Measurements from ENCODE around the gene MAP7.

The MAP7 gene

GRCh38 chr6:136468711-136469110 is 81.5 kb downstream of the MAP7 start:
- Mint-ChIP-seq H3K9me3 (no peaks in the 10 kb centered on the region), H3K4me3 (no peak overlapping the region), H3K36me3 (ENCODE audit: low read depth) (no peaks in the 10 kb centered on the region), H3K4me1 (ENCODE audit: low read depth) (peaks cover 15% of the 10 kb centered on the region), H3K27me3 (ENCODE audit: low read depth) (peaks cover 39% of the 10 kb centered on the region), H3K27ac (no peak overlapping the region)

GRCh38 chr6:136467186-136467585 is 83.0 kb downstream of the MAP7 start:
- H3K4me1 Mint-ChIP-seq (ENCODE audit: low read depth) = peaks cover 15% of the 10 kb centered on the region
- no peaks in the 10 kb centered on the region for H3K9me3 Mint-ChIP-seq
- no peak overlapping the region for H3K27ac Mint-ChIP-seq
- peaks cover 39% of the 10 kb centered on the region for H3K27me3 Mint-ChIP-seq (ENCODE audit: low read depth)
- no peak overlapping the region for H3K4me3 Mint-ChIP-seq
- no peaks in the 10 kb centered on the region for H3K36me3 Mint-ChIP-seq (ENCODE audit: low read depth)

GRCh38 chr6:136466777-136467176 is 83.4 kb downstream of the MAP7 start:
- Mint-ChIP-seq H3K36me3 (ENCODE audit: low read depth) (no peaks in the 10 kb centered on the region), H3K9me3 (no peaks in the 10 kb centered on the region), H3K4me1 (ENCODE audit: low read depth) (peaks cover 15% of the 10 kb centered on the region), H3K27ac (no peak overlapping the region), H3K4me3 (no peak overlapping the region), H3K27me3 (ENCODE audit: low read depth) (peaks cover 40% of the 10 kb centered on the region)

GRCh38 chr6:136465766-136466303 is 84.4 kb downstream of the MAP7 start:
- no peaks in the 10 kb centered on the region for H3K36me3 Mint-ChIP-seq (ENCODE audit: low read depth)
- H3K4me3 Mint-ChIP-seq = no peak overlapping the region
- H3K27ac Mint-ChIP-seq = no peak overlapping the region
- H3K9me3 Mint-ChIP-seq = no peaks in the 10 kb centered on the region
- H3K27me3 Mint-ChIP-seq (ENCODE audit: low read depth) = peaks cover 36% of the 10 kb centered on the region
- H3K4me1 Mint-ChIP-seq (ENCODE audit: low read depth) = peaks cover 12% of the 10 kb centered on the region

GRCh38 chr6:136464874-136465273 is 85.3 kb downstream of the MAP7 start:
- H3K27ac Mint-ChIP-seq = no peak overlapping the region
- peaks cover 11% of the 10 kb centered on the region for H3K4me1 Mint-ChIP-seq (ENCODE audit: low read depth)
- no peaks in the 10 kb centered on the region for H3K9me3 Mint-ChIP-seq
- H3K4me3 Mint-ChIP-seq = no peak overlapping the region
- no peaks in the 10 kb centered on the region for H3K36me3 Mint-ChIP-seq (ENCODE audit: low read depth)
- peaks cover 31% of the 10 kb centered on the region for H3K27me3 Mint-ChIP-seq (ENCODE audit: low read depth)

- no peaks in the 10 kb centered on the region for H3K9me3 Mint-ChIP-seq
- H3K27me3 Mint-ChIP-seq (ENCODE audit: low read depth) = peaks cover 36% of the 10 kb centered on the region
- H3K27ac Mint-ChIP-seq = no peak overlapping the region
- peaks cover 7% of the 10 kb centered on the region for H3K4me1 Mint-ChIP-seq (ENCODE audit: low read depth)
- H3K36me3 Mint-ChIP-seq (ENCODE audit: low read depth) = no peaks in the 10 kb centered on the region
- no peak overlapping the region for H3K4me3 Mint-ChIP-seq
Measured at GRCh38 chr6:136464148-136464547, 86.1 kb downstream of the MAP7 start.

GRCh38 chr6:136463743-136464142 is 86.5 kb downstream of the MAP7 start:
- H3K36me3 Mint-ChIP-seq (ENCODE audit: low read depth) = no peaks in the 10 kb centered on the region
- no peak overlapping the region for H3K4me3 Mint-ChIP-seq
- no peaks in the 10 kb centered on the region for H3K9me3 Mint-ChIP-seq
- H3K27ac Mint-ChIP-seq = no peak overlapping the region
- peaks cover 7% of the 10 kb centered on the region for H3K4me1 Mint-ChIP-seq (ENCODE audit: low read depth)
- H3K27me3 Mint-ChIP-seq (ENCODE audit: low read depth) = peaks cover 37% of the 10 kb centered on the region

GRCh38 chr6:136446579-136447187 is 103.5 kb downstream of the MAP7 start:
- H3K36me3 Mint-ChIP-seq (ENCODE audit: low read depth) = no peaks in the 10 kb centered on the region
- H3K4me3 Mint-ChIP-seq = no peak overlapping the region
- no peak overlapping the region for H3K27ac Mint-ChIP-seq
- H3K9me3 Mint-ChIP-seq = no peaks in the 10 kb centered on the region
- H3K4me1 Mint-ChIP-seq (ENCODE audit: low read depth) = no peaks in the 10 kb centered on the region
- peaks cover 12% of the 10 kb centered on the region for H3K27me3 Mint-ChIP-seq (ENCODE audit: low read depth)

- no peaks in the 10 kb centered on the region for H3K36me3 Mint-ChIP-seq (ENCODE audit: low read depth)
Measured at GRCh38 chr6:136446145-136446544, 104.1 kb downstream of the MAP7 start.

GRCh38 chr6:136445063-136445462 is 105.2 kb downstream of the MAP7 start:
- H3K4me3 Mint-ChIP-seq = no peak overlapping the region
- no peaks in the 10 kb centered on the region for H3K4me1 Mint-ChIP-seq (ENCODE audit: low read depth)
- no peak overlapping the region for H3K27ac Mint-ChIP-seq
- H3K27me3 Mint-ChIP-seq (ENCODE audit: low read depth) = peaks cover 12% of the 10 kb centered on the region
- H3K9me3 Mint-ChIP-seq = no peaks in the 10 kb centered on the region
- H3K36me3 Mint-ChIP-seq (ENCODE audit: low read depth) = no peaks in the 10 kb centered on the region

More at GRCh38 chr6:136446145-136446544, 104.1 kb downstream of the MAP7 start:
- peaks cover 12% of the 10 kb centered on the region for H3K27me3 Mint-ChIP-seq (ENCODE audit: low read depth)
- no peaks in the 10 kb centered on the region for H3K4me1 Mint-ChIP-seq (ENCODE audit: low read depth)
- H3K4me3 Mint-ChIP-seq = no peak overlapping the region
- H3K9me3 Mint-ChIP-seq = no peaks in the 10 kb centered on the region
- no peak overlapping the region for H3K27ac Mint-ChIP-seq

- Mint-ChIP-seq H3K4me1 (ENCODE audit: low read depth) (no peaks in the 10 kb centered on the region), H3K27me3 (ENCODE audit: low read depth) (peaks cover 10% of the 10 kb centered on the region), H3K27ac (no peak overlapping the region), H3K9me3 (no peaks in the 10 kb centered on the region), H3K4me3 (no peak overlapping the region), H3K36me3 (ENCODE audit: low read depth) (no peaks in the 10 kb centered on the region)
Measured at GRCh38 chr6:136440203-136440602, 110.0 kb downstream of the MAP7 start.

- Mint-ChIP-seq H3K9me3 (no peaks in the 10 kb centered on the region), H3K4me3 (no peak overlapping the region), H3K27me3 (ENCODE audit: low read depth) (peaks cover 7% of the 10 kb centered on the region), H3K36me3 (ENCODE audit: low read depth) (no peaks in the 10 kb centered on the region), H3K27ac (no peak overlapping the region), H3K4me1 (ENCODE audit: low read depth) (no peaks in the 10 kb centered on the region)
Measured at GRCh38 chr6:136439514-136440190, 110.6 kb downstream of the MAP7 start.

- Mint-ChIP-seq H3K27me3 (ENCODE audit: low read depth) (peaks cover 10% of the 10 kb centered on the region), H3K9me3 (no peaks in the 10 kb centered on the region), H3K4me1 (ENCODE audit: low read depth) (no peaks in the 10 kb centered on the region), H3K36me3 (ENCODE audit: low read depth) (no peaks in the 10 kb centered on the region), H3K27ac (no peak overlapping the region), H3K4me3 (no peak overlapping the region)
Measured at GRCh38 chr6:136438441-136438840, 111.8 kb downstream of the MAP7 start.

GRCh38 chr6:136437246-136437645 is 113.0 kb downstream of the MAP7 start:
- Mint-ChIP-seq H3K27ac (no peak overlapping the region), H3K36me3 (ENCODE audit: low read depth) (no peaks in the 10 kb centered on the region), H3K27me3 (ENCODE audit: low read depth) (peaks cover 13% of the 10 kb centered on the region), H3K4me1 (ENCODE audit: low read depth) (no peaks in the 10 kb centered on the region), H3K9me3 (no peaks in the 10 kb centered on the region), H3K4me3 (no peak overlapping the region)

GRCh38 chr6:136435101-136435500 is 115.1 kb downstream of the MAP7 start:
- H3K4me1 Mint-ChIP-seq (ENCODE audit: low read depth) = no peaks in the 10 kb centered on the region
- H3K36me3 Mint-ChIP-seq (ENCODE audit: low read depth) = no peaks in the 10 kb centered on the region
- peaks cover 13% of the 10 kb centered on the region for H3K27me3 Mint-ChIP-seq (ENCODE audit: low read depth)
- no peak overlapping the region for H3K4me3 Mint-ChIP-seq
- no peak overlapping the region for H3K27ac Mint-ChIP-seq
- H3K9me3 Mint-ChIP-seq = no peaks in the 10 kb centered on the region

Data from T-helper 1 cell treated with Interleukin-12 subunit alpha and Interleukin-12 subunit beta and Interleukin-4 antibody, amounts not matched to agents 30 μg/mL and 1 μg/mL, for 36 hours (primary cell).